ENCODE results near the gene TIMP2.
"Not testable (repeated sequence)": the region's sequence is repeated elsewhere in the genome, so short reads cannot be mapped to it uniquely, and the experiment has no call there.

DNA sequence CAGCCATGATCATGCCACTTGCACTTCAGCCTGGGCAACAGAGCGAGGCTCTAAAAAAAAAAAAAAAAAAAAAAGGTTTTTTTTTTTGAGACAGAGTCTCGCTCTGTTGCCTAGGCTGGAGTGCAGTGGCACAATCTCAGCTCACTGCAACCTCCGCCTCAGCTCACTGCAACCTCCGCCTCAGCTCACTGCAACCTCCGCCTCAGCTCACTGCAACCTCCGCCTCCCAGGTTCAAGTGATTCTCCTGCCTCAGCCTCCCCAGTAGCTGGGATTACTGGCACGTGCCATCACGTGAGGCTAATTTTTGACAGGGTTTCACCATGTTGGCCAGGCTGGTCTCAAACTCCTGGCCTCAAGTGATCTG is 37.8 kb upstream of the TIMP2 start:
- TF ChIP-seq POLR2AphosphoS5 (IDR thresholded peaks at IDR 0.05; ENCODE audit: low read depth, low read length); TAF1 (IDR thresholded peaks at IDR 0.05; ENCODE audit: borderline replicate concordance, low read depth, low read length); POLR2A (IDR thresholded peaks at IDR 0.05; ENCODE audit: low read depth, low read length): not testable (repeated sequence)
